CMK (cell line): ENCODE results near the gene FSTL4.
"Not testable (repeated sequence)": the region's sequence is repeated elsewhere in the genome, so short reads cannot be mapped to it uniquely, and the experiment has no call there.

Experiments
- DNase-seq: peaks from one replicate; pipeline ENCODE4 v3.0.0-alpha.2; 2010; ENCODE audit warnings: low read depth

The FSTL4 gene

GRCh38 chr5:133402775-133403174 lies 209.6 kb downstream of the FSTL4 start:
- no peak for DNase-seq

- no peak for DNase-seq
These were observed 210.5 kb downstream of the FSTL4 start for GRCh38 chr5:133401731-133402347.

GRCh38 chr5:133400831-133401351 lies 211.4 kb downstream of the FSTL4 start:
- no peak for DNase-seq

GRCh38 chr5:133400120-133400519 lies 212.2 kb downstream of the FSTL4 start:
- DNase-seq, result no peak

GRCh38 chr5:133399247-133399891 lies 213.0 kb downstream of the FSTL4 start:
- DNase-seq, result no peak

GRCh38 chr5:133398646-133399101 lies 213.7 kb downstream of the FSTL4 start:
- no peak for DNase-seq

GRCh38 chr5:133397990-133398645 lies 214.2 kb downstream of the FSTL4 start:
- DNase-seq, result no peak

- DNase-seq, result no peak
These were observed 215.0 kb downstream of the FSTL4 start for GRCh38 chr5:133397348-133397747.

GRCh38 chr5:133396814-133397213 lies 215.5 kb downstream of the FSTL4 start:
- DNase-seq, result no peak

GRCh38 chr5:133396187-133396741 lies 216.1 kb downstream of the FSTL4 start:
- no peak for DNase-seq

GRCh38 chr5:133395207-133395606 lies 217.1 kb downstream of the FSTL4 start:
- DNase-seq, result not testable (repeated sequence)

- not testable (repeated sequence) for DNase-seq
These were observed 217.9 kb downstream of the FSTL4 start for GRCh38 chr5:133394477-133394817.

GRCh38 chr5:133393776-133394476 lies 218.4 kb downstream of the FSTL4 start:
- no peak for DNase-seq

GRCh38 chr5:133392448-133392847 lies 219.9 kb downstream of the FSTL4 start:
- no peak for DNase-seq

- DNase-seq, result no peak
These were observed 220.8 kb downstream of the FSTL4 start for GRCh38 chr5:133391354-133392136.

GRCh38 chr5:133390416-133391353 lies 221.7 kb downstream of the FSTL4 start:
- DNase-seq, result no peak

- no peak for DNase-seq
These were observed 223.2 kb downstream of the FSTL4 start for GRCh38 chr5:133389066-133389590.

- DNase-seq, result no peak
These were observed 224.7 kb downstream of the FSTL4 start for GRCh38 chr5:133387621-133388020.

GRCh38 chr5:133387091-133387490 lies 225.2 kb downstream of the FSTL4 start:
- no peak for DNase-seq

GRCh38 chr5:133386662-133387061 lies 225.7 kb downstream of the FSTL4 start:
- DNase-seq, result no peak
